ENCODE measurements around the gene ARID5B. TPM values are rescaled to one million over a fixed set of nuclear protein-coding genes. Genes with fewer than 3 reads are reported as not detected.

Gene ARID5B
- total RNA-seq, 1 experiment from 2014 or later: 2.3 TPM

DNA sequence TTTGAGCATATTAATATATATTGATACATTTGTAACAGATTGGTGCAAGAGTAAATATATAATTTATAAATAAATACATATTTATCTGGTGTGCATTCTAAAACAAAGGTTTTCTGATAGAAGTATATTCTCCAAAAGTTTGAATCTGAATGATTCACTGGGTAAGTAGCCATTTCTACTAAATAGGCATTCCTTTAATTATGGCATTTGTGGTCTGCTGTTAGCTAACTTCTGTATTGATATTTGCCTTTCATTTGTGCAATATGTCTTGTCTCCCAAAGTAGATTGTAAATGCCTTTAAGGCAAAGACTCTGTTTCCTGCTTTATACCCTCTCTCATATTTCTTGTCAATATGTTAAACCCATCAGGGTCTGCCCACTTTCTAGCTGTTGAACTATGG, 11.1 kb upstream of the ARID5B start:
- no peak for ATAC-seq
- no peak for DNase-seq (ENCODE audit: low spot score)
- Mint-ChIP-seq H3K27ac (no peak overlapping the region), H3K9me3 (no peaks in the 10 kb centered on the region; the same call in 1 of the 2 replicates), H3K4me1 (no peaks in the 10 kb centered on the region), H3K36me3 (no peaks in the 10 kb centered on the region), H3K27me3 (ENCODE audit: low read depth) (peaks cover 3% of the 10 kb centered on the region; the same call in 1 of the 2 replicates), H3K4me3 (no peak overlapping the region)
- CTCF ChIA-PET: no interaction called here
- no peak for TF ChIP-seq HMGA2 (CRISPR knock-in tag; IDR thresholded peaks at IDR 0.05)
- TF ChIP-seq, protein P1, sequence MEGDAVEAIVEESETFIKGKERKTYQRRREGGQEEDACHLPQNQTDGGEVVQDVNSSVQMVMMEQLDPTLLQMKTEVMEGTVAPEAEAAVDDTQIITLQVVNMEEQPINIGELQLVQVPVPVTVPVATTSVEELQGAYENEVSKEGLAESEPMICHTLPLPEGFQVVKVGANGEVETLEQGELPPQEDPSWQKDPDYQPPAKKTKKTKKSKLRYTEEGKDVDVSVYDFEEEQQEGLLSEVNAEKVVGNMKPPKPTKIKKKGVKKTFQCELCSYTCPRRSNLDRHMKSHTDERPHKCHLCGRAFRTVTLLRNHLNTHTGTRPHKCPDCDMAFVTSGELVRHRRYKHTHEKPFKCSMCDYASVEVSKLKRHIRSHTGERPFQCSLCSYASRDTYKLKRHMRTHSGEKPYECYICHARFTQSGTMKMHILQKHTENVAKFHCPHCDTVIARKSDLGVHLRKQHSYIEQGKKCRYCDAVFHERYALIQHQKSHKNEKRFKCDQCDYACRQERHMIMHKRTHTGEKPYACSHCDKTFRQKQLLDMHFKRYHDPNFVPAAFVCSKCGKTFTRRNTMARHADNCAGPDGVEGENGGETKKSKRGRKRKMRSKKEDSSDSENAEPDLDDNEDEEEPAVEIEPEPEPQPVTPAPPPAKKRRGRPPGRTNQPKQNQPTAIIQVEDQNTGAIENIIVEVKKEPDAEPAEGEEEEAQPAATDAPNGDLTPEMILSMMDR (IDR thresholded peaks at IDR 0.05): no peak
- TF ChIP-seq MYBL2 (CRISPR knock-in tag; IDR thresholded peaks at IDR 0.05): no peak
- no peak for TF ChIP-seq CREM (CRISPR knock-in tag; IDR thresholded peaks at IDR 0.05)
- no peak for TF ChIP-seq CBFB (CRISPR knock-in tag; IDR thresholded peaks at IDR 0.05; ENCODE audit: low read depth)
- POLR2A ChIA-PET: interaction anchor here (0.6 kb wide), 1 partner anchor 1242 kb away, joined by 3 read pairs; no protein-coding TSS in a partner anchor

DNA sequence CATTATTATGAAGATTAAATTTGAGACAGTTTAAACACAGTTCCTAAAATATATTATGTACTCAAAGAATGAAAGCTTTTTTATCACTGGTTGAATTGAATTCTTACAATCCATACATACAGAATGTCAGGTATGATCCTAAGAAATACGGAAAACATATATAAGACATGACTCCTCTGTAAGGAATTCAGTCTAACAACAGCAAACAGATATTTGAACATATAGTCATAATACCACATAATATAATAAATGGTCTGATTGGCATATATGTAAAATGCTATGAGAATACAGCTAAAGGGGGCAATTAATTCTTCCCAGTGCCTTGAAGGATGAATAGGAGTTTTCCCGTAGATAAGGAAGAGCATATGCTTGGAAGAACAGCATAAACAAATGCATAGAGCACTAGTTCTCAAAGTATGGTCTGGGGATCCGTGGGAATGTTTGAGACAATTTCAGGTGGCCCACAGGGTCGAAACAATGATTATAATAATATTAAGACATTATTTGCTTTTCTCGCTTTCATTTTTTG, 10.6 kb upstream of the ARID5B start:
- no peaks in the 10 kb centered on the region for H3K36me3 Mint-ChIP-seq
- DNase-seq (ENCODE audit: low spot score) (no peak), ATAC-seq (no peak)
- ChIA-PET POLR2A (interaction anchor here (0.6 kb wide), 1 partner anchor 1243 kb away, joined by 3 read pairs; no protein-coding TSS in a partner anchor), CTCF (no interaction called here)
- H3K4me3 Mint-ChIP-seq: no peak overlapping the region
- H3K27ac Mint-ChIP-seq: no peak overlapping the region
- H3K27me3 Mint-ChIP-seq (ENCODE audit: low read depth): peaks cover 3% of the 10 kb centered on the region; the same call in 1 of the 2 replicates
- H3K9me3 Mint-ChIP-seq: no peaks in the 10 kb centered on the region; the same call in 1 of the 2 replicates
- H3K4me1 Mint-ChIP-seq: no peaks in the 10 kb centered on the region
- TF ChIP-seq, protein P2, sequence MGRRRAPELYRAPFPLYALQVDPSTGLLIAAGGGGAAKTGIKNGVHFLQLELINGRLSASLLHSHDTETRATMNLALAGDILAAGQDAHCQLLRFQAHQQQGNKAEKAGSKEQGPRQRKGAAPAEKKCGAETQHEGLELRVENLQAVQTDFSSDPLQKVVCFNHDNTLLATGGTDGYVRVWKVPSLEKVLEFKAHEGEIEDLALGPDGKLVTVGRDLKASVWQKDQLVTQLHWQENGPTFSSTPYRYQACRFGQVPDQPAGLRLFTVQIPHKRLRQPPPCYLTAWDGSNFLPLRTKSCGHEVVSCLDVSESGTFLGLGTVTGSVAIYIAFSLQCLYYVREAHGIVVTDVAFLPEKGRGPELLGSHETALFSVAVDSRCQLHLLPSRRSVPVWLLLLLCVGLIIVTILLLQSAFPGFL (CRISPR knock-in tag; IDR thresholded peaks at IDR 0.05; ENCODE audit: borderline replicate concordance): no peak
- TF ChIP-seq, protein P3, sequence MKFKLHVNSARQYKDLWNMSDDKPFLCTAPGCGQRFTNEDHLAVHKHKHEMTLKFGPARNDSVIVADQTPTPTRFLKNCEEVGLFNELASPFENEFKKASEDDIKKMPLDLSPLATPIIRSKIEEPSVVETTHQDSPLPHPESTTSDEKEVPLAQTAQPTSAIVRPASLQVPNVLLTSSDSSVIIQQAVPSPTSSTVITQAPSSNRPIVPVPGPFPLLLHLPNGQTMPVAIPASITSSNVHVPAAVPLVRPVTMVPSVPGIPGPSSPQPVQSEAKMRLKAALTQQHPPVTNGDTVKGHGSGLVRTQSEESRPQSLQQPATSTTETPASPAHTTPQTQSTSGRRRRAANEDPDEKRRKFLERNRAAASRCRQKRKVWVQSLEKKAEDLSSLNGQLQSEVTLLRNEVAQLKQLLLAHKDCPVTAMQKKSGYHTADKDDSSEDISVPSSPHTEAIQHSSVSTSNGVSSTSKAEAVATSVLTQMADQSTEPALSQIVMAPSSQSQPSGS (CRISPR knock-in tag; IDR thresholded peaks at IDR 0.05; ENCODE audit: borderline replicate concordance, low read depth): no peak
- TF ChIP-seq ZNF138 (CRISPR knock-in tag; conservative IDR thresholded peaks at IDR 0.05) (no peak), HMGA2 (CRISPR knock-in tag; IDR thresholded peaks at IDR 0.05) (no peak), OVOL2 (CRISPR knock-in tag; IDR thresholded peaks at IDR 0.05; ENCODE audit: borderline replicate concordance) (no peak), ZBTB21 (CRISPR knock-in tag; IDR thresholded peaks at IDR 0.05; ENCODE audit: borderline replicate concordance) (no peak), ZNF232 (CRISPR knock-in tag; IDR thresholded peaks at IDR 0.05) (no peak), RORB (CRISPR knock-in tag; IDR thresholded peaks at IDR 0.05) (no peak)
- TF ChIP-seq, protein P4, sequence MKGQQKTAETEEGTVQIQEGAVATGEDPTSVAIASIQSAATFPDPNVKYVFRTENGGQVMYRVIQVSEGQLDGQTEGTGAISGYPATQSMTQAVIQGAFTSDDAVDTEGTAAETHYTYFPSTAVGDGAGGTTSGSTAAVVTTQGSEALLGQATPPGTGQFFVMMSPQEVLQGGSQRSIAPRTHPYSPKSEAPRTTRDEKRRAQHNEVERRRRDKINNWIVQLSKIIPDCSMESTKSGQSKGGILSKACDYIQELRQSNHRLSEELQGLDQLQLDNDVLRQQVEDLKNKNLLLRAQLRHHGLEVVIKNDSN (CRISPR knock-in tag; IDR thresholded peaks at IDR 0.05): no peak

DNA sequence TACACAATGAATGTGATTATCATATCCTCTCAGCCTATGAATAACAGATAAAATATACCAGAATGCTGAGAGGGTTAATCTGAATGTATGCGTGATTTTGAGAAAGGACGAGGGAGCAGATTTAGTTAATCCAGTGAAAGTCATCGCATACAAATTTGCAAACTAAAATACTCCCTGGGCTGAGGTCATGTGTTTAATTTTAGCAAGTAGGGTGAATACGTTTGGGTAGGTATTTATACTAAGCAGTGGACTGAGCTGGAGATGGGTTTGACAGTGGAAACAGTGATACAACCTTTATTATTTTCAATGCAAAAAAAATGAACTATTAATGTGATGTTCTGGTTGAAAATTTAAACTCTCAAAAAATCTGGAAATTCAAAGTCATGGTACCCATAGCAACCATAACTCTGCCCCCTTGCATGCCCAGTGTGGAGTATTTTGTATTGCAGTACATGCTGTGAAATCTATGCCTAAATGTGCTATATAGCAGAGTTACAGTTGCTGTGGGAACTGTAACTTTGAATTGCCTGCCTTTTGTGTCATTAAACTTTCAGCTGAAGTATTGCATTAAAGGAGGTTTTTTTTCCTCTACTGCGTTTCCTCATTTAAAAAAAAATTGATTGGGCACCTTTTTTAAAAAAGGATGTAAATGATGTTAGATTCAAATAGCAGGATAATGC, 9.5 kb upstream of the ARID5B start:
- DNase-seq (ENCODE audit: low spot score) (no peak), ATAC-seq (no peak)
- Mint-ChIP-seq H3K27ac (no peak overlapping the region), H3K27me3 (ENCODE audit: low read depth) (peaks cover 4% of the 10 kb centered on the region), H3K36me3 (no peaks in the 10 kb centered on the region), H3K9me3 (no peaks in the 10 kb centered on the region; the same call in 1 of the 2 replicates), H3K4me1 (peaks cover 3% of the 10 kb centered on the region; the same call in 1 of the 2 replicates), H3K4me3 (no peak overlapping the region)
- CTCF ChIA-PET: no interaction called here
- POLR2A ChIA-PET: no interaction called here
- TF ChIP-seq TEAD4 (CRISPR knock-in tag; IDR thresholded peaks at IDR 0.05): no peak
- no peak for TF ChIP-seq JAZF1 (CRISPR knock-in tag; IDR thresholded peaks at IDR 0.05)
- TF ChIP-seq, protein P5, sequence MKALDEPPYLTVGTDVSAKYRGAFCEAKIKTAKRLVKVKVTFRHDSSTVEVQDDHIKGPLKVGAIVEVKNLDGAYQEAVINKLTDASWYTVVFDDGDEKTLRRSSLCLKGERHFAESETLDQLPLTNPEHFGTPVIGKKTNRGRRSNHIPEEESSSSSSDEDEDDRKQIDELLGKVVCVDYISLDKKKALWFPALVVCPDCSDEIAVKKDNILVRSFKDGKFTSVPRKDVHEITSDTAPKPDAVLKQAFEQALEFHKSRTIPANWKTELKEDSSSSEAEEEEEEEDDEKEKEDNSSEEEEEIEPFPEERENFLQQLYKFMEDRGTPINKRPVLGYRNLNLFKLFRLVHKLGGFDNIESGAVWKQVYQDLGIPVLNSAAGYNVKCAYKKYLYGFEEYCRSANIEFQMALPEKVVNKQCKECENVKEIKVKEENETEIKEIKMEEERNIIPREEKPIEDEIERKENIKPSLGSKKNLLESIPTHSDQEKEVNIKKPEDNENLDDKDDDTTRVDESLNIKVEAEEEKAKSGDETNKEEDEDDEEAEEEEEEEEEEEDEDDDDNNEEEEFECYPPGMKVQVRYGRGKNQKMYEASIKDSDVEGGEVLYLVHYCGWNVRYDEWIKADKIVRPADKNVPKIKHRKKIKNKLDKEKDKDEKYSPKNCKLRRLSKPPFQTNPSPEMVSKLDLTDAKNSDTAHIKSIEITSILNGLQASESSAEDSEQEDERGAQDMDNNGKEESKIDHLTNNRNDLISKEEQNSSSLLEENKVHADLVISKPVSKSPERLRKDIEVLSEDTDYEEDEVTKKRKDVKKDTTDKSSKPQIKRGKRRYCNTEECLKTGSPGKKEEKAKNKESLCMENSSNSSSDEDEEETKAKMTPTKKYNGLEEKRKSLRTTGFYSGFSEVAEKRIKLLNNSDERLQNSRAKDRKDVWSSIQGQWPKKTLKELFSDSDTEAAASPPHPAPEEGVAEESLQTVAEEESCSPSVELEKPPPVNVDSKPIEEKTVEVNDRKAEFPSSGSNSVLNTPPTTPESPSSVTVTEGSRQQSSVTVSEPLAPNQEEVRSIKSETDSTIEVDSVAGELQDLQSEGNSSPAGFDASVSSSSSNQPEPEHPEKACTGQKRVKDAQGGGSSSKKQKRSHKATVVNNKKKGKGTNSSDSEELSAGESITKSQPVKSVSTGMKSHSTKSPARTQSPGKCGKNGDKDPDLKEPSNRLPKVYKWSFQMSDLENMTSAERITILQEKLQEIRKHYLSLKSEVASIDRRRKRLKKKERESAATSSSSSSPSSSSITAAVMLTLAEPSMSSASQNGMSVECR (CRISPR knock-in tag; IDR thresholded peaks at IDR 0.05; ENCODE audit: borderline replicate concordance): no peak
- TF ChIP-seq CREM (CRISPR knock-in tag; IDR thresholded peaks at IDR 0.05): no peak
- TF ChIP-seq, protein P6, sequence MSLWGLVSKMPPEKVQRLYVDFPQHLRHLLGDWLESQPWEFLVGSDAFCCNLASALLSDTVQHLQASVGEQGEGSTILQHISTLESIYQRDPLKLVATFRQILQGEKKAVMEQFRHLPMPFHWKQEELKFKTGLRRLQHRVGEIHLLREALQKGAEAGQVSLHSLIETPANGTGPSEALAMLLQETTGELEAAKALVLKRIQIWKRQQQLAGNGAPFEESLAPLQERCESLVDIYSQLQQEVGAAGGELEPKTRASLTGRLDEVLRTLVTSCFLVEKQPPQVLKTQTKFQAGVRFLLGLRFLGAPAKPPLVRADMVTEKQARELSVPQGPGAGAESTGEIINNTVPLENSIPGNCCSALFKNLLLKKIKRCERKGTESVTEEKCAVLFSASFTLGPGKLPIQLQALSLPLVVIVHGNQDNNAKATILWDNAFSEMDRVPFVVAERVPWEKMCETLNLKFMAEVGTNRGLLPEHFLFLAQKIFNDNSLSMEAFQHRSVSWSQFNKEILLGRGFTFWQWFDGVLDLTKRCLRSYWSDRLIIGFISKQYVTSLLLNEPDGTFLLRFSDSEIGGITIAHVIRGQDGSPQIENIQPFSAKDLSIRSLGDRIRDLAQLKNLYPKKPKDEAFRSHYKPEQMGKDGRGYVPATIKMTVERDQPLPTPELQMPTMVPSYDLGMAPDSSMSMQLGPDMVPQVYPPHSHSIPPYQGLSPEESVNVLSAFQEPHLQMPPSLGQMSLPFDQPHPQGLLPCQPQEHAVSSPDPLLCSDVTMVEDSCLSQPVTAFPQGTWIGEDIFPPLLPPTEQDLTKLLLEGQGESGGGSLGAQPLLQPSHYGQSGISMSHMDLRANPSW (CRISPR knock-in tag; conservative IDR thresholded peaks at IDR 0.05; ENCODE audit: low read depth): no peak

Measured in WTC11 (cell line).